GM19240 (cell line): ENCODE measurements around the gene CDC27.
A peak's percentile ranks its signal among the peaks of the same experiment; 100 is the strongest.
"Not testable (repeated sequence)": the region's sequence is repeated elsewhere in the genome, so short reads cannot be mapped to it uniquely, and the experiment has no call there.

ENCODE experiments used
- DNase-seq: peaks from one replicate; pipeline ENCODE4 v3.0.0; 2011; ENCODE audit warnings: low spot score; ENCODE audit not compliant: insufficient read length

Gene CDC27

DNA sequence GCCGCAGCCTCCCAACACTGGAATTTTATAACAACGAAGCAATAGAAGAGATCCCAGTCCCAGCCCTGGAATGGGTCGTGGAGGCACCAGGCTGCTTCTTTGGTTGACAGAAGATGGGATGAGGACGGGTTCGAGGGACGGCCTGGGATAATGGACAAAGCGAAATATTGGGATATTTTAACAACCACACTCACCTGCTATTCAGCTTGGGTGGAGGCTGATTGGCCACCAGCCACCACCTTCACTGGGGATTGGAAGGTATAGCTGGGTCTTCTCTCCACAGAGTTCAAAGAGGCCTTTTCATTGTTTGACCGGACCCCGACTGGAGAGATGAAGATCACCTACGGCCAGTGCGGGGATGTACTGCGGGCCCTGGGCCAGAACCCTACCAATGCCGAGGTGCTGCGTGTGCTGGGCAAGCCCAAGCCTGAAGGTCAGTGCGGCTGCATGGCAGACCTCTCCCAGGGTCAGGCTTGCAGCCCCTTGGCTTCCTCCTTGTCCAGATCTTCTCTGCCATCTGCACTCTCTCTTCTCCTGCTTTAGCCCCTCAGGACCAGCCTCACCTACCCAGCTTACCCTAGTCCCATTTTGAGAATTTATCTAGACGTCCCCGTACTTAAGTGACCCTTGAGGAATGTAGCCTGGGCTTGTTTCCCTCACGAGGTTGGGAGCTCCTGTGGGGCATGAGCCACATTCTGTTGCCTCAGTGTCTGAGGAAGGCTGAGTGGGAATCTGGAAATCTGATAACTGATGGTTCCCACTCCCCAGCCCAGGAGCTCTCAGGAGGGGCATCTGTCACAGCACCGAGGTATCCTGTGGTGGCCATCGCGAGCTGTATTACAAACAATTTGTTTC, 30.8 kb upstream of the CDC27 start:
- DNase-seq: no peak

DNA sequence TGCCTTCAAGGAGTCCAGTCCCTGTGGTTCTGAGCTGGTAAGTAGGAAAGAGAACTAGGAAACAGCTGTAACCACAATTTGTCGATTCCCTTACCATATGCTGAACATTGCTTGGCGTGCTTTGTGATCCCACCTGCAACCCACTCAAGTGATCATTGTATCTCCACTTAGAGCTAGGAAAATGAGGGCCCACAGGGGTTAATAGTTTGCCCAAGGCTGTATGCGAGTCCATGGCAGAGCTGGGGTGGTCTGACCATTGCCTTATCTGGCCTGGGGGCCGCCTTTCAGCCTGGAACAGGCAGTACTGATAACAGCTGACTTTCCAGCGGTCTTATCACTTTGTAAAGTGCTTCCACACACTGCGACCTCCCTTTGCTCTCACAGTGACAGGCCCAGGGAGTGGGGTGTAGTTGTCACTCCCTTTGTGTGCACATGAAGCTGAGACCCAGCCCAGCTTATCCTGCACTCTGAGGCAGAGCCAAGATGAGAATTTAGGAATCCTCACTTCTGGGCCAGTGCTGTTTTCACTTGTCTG, 29.9 kb upstream of the CDC27 start:
- no peak for DNase-seq

DNA sequence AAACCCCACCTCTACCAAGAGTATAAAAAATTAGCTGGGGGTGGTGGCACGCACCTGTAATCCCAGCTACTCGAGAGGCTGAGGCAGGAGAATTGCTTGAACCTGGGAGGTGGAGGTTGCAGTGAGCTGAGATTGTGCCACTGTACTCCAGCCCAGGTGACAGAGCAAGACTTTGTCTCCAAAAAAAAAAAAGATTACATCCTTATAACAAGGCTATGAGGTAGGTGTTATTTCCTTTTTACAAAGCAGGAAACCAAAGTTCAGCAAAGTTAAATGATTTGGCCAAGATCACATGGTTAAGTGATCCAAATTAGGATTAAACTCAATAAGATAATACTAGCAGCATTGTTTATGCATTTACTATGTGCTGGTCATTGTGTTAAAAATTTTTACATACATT, 28.2 kb upstream of the CDC27 start:
- not testable (repeated sequence) for DNase-seq

- DNase-seq: not testable (repeated sequence)
Observed at GRCh38 chr17:47216821-47217220, 27.7 kb upstream of the CDC27 start.

GRCh38 chr17:47214931-47215330, 25.8 kb upstream of the CDC27 start:
- DNase-seq: no peak

GRCh38 chr17:47213540-47213939, 24.4 kb upstream of the CDC27 start:
- DNase-seq: no peak

DNA sequence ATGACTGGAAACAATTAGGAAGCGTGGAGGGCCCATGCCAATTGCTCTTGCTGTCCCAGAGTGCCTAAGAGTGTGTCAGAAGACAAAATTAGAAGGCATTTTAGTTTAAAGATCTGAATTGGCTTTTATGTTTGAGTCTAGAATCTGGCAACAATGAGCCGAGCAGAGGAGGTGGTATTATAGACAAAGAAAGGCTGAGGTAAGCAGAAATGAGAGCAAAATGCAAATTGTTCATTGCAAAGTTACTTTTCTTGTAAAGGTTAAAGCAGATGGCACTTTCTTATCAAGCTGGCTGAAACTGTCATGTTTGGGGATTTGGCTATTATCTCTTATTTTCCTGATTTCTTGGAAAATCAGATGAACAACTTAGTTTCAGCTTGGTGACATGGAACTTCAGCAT, 23.4 kb upstream of the CDC27 start:
- no peak for DNase-seq

GRCh38 chr17:47210779-47211178, 21.7 kb upstream of the CDC27 start:
- DNase-seq: no peak

DNA sequence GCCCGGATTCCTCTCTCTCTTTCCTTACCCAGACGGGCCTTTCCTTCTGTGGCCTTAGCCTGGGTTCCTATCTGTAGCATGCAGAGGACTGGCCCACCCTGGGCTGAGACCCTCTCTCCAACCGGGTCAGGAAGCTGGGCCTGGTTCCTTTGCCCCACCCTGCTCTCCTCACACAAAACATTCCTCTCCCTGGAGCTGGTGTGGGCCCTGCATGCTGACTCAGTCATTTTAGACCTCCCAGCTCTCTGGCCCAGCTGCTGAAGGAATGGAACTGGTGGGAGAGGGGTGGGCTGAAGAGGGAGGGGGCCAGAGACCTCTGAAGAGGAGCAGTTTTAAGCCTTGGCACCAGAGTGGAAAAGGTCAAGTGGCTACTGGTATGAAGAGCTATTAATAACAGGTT, 21.0 kb upstream of the CDC27 start:
- no peak for DNase-seq

GRCh38 chr17:47209499-47209898, 20.4 kb upstream of the CDC27 start:
- DNase-seq: no peak

DNA sequence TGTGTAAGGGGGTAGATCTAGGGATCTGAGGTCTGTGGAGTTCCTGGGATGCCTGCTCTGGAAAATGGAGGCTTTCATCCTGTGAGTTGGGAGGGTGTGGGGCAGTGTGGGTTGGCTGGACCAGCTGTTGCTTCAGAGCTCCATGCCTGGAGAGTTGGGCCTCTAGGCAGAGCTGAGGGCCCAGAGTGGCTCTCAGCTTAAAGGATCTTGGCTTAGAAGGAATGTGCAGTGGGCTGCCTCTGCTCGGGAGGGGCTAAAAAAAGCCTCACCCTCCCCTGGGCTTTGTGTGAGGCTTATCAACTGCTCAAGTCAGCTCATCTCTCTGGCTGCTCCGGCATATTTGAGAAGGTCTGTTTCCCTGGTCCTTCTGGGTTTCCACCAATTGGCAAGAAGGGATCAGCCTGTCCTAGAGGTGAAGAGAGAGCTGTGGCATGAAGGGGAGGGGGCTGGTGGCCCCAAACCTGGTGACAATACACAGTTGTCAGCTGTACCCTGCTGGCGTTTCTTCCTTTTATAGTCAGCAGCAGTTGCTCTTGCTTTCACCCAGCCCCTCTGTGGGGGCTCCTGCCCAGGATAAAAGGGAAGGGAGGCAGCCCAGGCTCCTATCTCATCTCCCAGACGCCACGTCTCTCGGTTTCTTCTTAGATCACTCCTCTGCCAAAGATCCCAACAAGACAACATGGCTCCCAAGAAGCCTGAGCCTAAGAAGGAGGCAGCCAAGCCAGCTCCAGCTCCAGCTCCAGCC, 19.8 kb upstream of the CDC27 start, which contains the start of gene MYL4:
MYL4 (plus strand) TSS at position 605 of the 745 bp plus-strand sequence; CDS start at position 680, 75 bp downstream.
- no peak for DNase-seq

GRCh38 chr17:47207143-47208067, 18.3 kb upstream of the CDC27 start:
- no peak for DNase-seq

DNA sequence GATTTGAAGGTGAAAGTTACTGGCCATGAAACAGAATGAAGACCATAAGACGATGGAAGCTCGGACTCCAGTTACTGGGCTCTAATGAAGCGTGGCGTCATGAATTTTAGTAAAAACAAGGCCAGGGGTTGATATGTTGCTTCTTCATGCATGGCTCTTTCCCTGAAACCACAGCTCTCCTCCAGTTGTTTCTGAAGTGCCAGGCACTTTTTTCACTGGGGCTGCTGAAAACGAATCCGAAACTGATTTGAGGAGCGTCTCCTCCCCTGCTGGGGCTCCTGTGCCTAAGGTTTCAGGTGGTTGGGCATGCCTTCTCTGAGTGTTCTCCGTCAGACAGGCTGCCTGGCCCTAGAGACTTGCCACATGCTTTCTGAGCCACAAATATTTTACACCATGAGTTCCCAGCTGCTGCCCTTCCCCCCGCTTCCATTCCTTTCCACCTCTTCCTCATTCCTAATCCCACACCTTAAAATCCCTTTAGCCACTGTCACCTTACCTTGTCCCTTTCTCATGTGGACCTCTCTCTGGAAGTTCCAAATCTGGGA, 16.4 kb upstream of the CDC27 start:
- DNase-seq: peak; percentile 67

- DNase-seq: no peak
Observed at GRCh38 chr17:47204722-47205418, 15.8 kb upstream of the CDC27 start.

- no peak for DNase-seq
Observed at GRCh38 chr17:47203984-47204721, 15.1 kb upstream of the CDC27 start.

GRCh38 chr17:47201166-47201565, 12.1 kb upstream of the CDC27 start:
- DNase-seq: no peak

DNA sequence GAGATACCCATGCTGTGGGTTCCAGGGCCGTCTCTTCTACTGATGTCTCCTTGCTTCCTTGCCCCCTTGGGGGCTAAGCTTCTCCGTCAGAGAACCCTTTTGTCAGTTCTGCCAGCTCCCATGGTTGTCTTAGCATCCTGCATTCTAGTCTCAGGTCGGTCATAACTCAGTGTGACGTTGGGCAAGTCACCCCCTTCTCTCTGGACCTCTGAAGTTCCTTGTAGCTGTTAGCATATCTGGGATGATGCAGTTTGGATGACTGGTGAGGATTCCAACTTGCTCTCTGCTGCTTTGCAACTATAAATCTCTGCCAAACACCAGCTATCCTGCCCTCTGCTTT, 11.2 kb upstream of the CDC27 start:
- DNase-seq: no peak

GRCh38 chr17:47199627-47200324, 10.7 kb upstream of the CDC27 start:
- no peak for DNase-seq

- DNase-seq: no peak
Observed at GRCh38 chr17:47197821-47198220, 8.7 kb upstream of the CDC27 start.
